Stromal cell of bone marrow (primary cell): ENCODE measurements around the gene AKR1C3.
"Not testable (repeated sequence)": the region's sequence is repeated elsewhere in the genome, so short reads cannot be mapped to it uniquely, and the experiment has no call there.

ENCODE experiments used
- DNase-seq: peaks from one replicate; pipeline ENCODE4 v3.0.0-alpha.2; 2012; ENCODE audit warnings: low read depth

The AKR1C3 gene

DNA sequence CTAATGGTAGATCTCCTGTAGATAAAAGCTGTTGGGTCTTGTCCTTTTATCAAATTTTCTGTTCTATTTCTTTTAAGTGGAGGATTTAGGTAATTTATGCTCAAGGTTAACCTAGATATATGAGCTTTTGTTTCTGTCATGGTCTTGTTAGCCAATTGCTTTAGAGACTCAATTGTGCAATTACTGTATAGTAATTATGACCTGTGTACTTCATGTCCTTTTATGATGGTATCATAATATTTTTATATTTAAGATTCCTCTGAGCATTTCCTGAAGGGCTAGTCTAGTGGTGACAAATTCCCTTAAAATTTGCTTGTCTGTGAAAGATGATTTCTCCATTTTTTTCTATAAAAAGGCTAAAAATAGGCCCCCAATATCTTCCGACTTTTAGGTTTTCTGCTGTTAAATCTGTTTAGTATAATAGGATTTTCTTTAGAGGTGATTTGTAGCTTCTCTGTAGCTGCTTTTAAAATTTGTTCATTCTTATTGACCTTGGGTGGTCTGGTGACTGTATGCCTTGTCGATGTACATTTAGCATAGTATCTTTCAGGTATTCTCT lies 5.4 kb upstream of the AKR1C3 start:
- DNase-seq, result no peak

DNA sequence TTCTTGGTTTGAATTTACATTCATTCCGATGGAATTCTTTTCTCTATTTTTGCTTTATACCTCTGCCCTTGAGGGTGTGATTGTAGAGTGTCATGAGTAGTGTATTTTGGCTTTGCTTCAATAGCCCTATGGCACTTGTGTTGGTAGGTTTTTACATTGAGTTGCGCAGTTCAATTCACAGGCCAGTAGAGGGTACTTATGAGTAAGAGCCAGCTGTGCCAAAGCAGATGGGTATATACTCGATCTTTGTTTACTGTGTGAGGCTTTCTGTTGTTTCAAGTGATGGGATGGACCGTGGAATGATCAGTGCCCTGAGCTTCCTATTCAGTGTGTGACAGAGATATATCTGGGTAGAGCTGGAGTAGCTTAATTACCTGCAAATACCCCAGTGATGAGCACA lies 4.3 kb upstream of the AKR1C3 start:
- DNase-seq, result no peak

DNA sequence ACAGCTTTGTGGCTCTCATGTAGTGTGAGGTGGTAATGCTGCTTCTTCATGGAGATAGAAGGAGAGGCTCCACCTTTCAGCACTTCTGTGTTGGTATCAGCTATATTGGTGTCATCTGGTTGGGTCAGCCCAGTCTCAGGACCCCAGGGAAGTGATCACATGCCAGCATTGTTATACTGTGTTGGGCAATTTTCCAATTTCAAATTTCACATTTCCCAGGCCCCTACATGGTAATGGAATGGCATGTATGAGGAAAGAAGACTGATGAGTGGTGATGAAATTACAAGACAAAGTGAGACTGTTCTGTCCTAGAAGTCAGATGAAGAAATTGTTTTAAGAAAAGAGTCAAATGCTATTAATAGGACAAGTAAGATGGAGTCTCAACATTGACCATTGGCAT lies 3.7 kb upstream of the AKR1C3 start:
- DNase-seq, result no peak

DNA sequence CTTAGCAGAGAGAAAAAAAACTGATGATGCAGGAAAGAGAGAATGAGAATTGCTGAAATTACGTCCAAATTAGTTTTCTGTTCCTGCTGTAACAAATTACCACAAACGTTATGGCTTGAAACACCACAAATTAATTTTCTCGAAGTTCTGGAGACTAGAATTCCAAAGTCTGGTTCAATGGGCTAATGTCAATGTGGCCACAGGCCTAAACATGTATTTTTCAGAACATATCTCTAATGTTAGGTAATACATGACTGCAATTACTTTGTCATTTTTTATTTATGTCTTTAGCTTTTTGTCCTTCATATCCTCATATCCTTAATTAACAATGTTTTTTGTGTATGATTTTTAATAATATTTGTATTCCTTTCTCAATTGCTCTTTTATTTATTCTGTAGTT lies 3.0 kb upstream of the AKR1C3 start:
- DNase-seq, result no peak

DNA sequence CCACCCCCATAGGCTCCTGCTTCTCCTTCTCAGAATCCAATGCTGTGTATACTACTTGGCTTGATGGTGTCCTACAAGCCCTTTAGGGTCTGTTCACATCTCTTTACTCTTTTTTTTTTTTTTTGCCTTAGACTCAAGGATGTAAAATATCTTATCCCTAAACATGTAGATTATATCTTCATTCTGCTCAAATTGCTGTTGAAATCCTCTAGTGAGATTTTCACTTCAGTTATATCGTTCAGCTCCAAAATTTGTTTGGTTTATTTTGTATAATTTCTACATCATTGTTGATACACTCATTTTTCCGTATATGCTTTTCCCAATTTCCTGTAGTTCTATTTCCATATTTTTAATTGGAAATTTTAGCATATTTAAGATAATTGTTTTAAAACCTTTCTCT lies 1.8 kb upstream of the AKR1C3 start:
- no peak for DNase-seq

DNA sequence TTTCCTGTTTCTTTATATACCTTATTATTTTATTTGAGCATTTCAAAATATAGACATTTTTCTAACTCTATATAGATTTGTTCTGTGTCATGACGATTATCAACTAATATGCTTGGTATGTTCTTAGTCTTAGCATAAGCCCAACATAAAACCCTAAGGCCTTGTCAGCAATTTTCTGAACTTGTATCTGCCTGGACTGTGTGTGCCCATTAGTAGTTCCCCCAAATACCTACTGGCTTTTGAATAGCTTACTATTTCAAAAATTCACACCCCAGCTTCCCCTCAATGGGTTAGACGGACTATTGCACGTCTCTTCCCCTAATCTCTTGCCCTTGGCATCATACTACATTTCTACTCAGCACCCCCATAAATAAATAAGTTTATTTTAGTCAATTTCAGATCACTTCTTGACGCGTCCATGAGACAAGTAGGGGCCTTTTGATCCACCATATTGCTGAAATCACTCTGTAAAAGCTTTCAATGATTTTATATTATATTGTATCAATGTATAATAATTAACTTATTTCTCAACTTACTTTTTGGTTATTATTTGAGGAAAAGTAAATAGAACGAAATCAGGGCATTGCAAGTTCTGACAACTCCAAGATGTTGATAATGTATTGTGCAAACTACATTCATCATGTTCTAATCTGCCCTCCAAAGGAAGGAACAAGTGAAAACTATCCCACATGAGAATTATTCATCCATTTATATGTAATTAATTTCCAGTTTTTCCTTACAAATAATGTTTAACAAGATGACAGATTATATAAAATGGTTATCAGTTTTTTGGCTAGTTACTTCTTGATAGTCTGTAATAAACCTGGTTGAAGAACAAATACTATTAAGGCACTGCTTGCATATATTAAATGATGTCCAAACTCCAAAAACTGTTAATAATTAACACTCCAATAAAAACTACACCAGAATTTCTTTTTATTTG lies 1.1 kb upstream of the AKR1C3 start:
- no peak for DNase-seq

DNA sequence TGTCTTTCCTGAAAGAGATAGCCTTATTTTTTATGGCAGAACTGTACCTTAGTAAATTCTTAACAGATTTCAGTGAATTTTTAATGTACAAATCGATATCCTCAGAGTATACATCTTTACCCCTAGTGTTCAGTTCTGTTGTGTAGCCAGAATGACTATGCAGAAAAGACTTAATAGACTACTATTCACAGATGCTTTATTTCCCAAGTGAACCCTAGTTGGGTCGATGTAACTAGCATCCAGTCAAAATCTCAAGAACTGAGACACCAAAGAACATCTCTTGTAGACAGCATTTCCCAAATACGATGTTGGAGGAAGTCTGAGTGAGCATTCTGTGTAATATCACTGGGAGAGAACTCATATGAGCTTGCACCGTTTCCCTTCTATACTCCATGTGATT lies 1.5 kb downstream of the AKR1C3 start:
- DNase-seq, result no peak

DNA sequence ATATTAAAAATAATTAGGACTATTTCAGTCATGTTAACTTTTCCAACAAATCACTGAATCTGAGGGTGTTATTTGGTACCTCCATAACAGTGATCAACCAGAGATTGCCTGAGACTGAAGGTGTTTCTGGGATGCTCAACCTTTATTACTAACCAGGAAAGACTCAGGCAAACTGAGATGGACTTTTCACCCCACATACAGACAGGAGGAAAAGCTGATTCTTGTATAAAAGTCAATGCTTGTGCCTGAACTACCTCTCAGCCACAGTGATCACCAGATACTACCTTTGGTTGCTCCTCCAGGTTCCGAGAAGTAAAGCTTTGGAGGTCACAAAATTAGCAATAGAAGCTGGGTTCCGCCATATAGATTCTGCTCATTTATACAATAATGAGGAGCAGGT lies 1.9 kb downstream of the AKR1C3 start:
- no peak for DNase-seq

DNA sequence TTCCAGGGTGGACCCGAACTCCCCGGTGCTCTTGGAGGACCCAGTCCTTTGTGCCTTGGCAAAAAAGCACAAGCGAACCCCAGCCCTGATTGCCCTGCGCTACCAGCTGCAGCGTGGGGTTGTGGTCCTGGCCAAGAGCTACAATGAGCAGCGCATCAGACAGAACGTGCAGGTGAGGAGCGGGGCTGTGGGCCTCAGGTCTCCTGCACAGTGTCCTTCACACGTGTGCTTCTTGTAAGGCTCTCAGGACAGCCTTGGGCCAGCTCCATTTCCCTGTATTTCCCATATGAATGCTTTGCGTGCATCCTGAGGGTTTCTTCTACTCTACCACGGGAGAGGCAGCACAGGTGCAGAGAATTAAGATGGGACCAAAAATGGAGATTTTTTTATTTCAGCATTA lies 8.3 kb downstream of the AKR1C3 start:
- DNase-seq, result not testable (repeated sequence)

DNA sequence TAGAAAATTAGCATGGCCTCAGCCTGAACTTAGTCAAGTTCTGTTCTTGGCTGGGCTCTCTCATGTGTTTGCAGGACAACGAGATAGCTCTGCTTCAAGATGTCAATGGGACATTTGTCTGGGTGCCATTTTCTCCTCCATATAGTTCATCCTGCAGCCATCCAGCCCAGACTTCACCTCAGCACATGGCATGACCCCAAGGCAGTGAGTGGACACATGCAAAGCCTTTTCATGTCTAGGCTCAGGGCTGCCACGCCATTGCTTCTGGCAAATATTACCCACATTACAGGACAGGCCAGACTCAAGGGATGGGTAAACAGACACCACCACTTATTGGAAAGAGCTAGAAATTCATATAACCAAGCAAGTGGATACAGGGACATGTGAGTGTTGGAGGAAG lies 9.3 kb downstream of the AKR1C3 start:
- no peak for DNase-seq

DNA sequence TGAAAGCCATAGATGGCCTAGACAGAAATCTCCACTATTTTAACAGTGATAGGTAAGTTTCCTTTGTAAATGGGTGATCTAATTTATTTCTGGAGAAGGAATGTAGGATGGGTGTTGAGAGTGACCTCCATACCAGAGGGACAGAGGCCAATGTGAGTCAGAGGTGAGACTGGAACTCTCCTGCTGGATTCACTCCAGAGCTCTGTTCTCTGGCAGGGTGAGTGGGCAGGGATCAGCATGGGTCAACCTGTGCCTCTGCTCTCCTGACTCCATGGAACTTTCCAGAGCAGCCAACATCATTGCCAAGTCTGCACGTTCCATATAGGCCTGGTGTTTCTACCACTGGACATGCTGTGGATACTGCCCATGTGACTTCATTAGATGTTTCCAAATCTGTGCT lies 11.4 kb downstream of the AKR1C3 start:
- DNase-seq, result no peak

DNA sequence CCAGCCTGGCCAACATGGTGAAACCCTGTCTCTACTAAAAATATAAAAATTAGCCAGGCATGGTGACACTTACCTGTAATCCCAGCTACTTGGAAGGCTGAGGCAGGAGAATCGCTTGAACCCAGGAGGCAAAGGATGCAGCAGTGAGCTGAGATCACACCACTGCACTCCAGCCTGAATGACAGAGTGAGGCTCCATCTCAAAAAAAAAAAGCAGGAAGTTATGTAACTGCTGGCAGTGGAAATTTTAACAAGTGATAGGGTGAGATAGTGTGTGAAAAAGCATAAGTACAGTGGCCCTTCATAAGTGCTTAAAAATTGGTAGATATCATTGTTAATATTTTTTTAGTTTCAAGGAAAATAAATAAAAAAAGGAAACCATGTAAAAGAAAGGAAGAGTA lies 12.3 kb downstream of the AKR1C3 start:
- no peak for DNase-seq

DNA sequence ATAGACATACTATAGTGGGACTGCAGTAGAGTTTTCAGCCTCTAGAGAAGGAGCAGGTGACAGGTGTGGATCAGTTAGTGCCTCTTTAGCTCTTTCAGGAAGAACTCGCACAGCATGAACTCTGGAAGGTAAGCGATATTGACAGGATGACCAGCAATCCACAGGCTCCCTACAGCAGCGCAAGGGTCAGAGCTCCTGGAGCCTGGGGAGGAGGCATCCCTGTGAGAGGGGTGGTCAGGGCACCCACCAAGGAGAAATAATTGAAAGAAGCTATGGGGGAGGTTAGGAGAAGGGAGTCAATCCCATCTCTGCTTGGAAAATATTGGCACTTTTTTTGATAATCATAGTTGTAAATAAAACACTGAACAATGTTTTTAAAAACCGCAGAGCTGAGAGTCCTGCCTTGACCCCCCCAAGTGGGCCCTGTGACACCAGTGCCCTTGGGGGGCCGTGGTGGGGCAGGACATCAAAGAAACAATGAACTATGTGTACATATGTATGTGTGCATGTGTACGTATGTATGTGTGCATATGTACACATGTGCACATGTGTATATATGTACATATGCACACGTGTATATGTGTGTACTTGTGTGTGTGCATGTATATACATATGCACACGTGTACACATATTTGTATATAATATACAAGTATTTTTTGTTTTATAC lies 13.8 kb downstream of the AKR1C3 start:
- no peak for DNase-seq

DNA sequence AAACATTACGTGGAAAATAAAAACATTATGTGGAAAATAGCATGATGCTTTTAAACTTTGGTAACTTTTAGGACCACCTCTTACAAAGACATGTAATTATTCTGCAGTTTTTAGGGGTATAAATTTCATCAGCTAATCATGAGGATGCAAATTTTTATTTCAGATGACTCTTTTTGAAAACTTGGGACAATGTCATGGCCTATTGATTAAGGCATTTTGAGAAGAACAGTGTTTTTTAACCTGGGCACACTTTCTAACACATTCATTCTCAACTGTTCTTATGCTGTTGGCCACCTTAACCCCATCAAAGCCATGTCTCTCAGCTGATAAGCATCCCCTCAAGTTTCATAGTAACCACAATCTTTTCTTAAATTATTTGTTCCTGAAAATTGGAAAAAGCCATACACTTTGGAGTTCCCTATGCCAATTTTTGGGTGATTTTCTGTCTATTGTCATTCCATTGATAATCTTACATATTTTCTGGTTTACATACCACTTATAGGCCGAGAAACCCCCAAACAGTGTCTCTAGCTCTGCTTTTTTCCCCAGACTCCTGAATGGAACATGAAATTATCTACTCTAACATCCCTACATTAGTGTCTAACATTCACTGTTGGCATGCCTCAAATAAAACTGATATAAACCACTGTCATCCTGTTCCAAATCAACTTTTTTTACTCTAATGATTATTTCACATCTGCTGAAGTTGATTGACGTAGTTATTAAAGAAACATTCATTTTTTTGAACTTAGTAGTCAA lies 14.6 kb downstream of the AKR1C3 start:
- no peak for DNase-seq

DNA sequence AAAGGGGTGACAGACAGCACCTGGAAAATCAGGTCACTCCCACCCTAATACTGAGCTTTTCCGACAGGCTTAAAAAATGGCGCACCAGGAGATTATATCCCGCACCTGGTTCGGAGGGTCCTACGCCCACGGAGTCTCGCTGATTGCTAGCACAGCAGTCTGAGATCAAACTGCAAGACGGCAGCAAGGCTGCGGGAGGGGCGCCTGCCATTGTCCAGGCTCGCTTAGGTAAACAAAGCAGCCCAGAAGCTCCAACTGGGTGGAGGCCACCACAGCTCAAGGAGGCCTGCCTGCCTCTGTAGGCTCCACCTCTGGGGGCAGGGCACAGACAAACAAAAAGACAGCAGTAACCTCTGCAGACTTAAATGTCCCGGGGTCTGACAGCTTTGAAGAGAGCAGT lies 15.6 kb downstream of the AKR1C3 start:
- DNase-seq, result not testable (repeated sequence)

DNA sequence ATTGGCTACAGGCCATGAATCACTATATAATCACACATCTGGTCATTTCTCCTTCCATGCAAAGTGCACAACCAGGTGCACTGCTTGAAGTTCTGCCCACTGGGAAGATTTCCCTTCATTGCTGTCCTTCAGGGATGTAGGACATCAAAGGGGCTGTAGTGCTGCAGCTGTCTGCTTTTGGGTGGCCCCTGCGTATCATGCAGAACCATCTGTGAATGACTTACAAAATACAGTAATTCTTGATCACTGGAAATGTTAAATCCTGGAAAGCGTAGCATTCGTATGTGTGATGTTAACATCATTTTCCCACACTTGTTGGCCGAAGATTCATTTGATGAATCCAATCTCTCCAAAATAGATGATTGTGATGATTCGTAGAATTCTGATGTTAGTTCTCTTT lies 22.4 kb downstream of the AKR1C3 start:
- DNase-seq, result no peak

DNA sequence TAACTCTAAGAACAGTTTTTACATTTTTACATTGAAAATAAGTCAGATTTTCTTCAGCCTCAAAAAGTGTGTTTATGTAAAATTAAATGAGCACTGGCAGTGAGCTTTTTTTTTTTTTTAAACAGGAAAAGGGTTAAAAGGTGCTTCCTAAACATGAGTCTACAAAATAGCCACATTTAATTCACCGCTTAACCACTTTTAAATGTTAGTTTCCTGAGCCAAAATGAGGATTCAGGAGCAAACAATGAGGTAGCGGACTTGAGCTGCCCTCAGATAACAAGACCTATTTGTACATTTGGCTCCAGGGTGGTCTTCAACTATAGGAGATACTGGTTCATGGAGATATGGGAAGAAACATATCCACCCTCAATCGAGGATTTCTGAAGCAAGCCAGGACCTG lies 22.8 kb downstream of the AKR1C3 start:
- no peak for DNase-seq

DNA sequence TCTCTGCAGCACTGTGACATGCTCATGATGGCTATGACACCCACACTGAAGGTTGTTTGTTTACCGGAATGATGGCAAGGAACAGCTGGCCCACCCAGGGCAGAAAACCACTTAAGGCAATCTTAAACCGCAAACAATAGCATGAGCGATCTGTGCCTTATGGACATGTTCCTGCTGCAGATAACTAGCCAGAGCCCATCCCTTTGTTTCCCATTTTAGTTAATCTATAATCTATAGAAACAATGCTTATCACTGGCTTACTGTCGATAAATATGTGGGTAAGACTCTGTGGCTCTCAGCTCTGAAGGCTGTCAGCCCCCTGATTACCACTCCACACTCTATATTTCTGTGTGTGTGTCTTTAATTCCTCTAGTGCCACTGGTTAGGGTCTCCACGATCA lies 25.8 kb downstream of the AKR1C3 start:
- not testable (repeated sequence) for DNase-seq

DNA sequence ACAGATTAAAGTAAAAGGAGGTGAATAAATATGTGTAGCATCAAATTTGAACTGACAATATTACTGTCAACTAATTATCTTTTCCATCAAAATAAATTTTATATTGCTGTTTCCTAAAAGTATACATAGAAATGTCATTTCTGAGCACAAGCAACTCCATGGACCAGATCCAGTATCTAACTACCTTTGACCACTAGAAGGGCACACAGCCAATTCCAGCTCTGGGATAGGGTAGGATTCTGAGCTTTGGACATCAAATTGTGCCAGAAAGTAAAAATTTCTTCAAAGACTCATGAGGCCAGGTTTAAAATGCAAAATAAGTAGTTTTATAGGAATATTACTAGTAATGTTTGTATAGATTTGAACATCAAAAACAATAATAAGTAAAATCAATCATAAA lies 29.7 kb downstream of the AKR1C3 start:
- DNase-seq, result no peak

DNA sequence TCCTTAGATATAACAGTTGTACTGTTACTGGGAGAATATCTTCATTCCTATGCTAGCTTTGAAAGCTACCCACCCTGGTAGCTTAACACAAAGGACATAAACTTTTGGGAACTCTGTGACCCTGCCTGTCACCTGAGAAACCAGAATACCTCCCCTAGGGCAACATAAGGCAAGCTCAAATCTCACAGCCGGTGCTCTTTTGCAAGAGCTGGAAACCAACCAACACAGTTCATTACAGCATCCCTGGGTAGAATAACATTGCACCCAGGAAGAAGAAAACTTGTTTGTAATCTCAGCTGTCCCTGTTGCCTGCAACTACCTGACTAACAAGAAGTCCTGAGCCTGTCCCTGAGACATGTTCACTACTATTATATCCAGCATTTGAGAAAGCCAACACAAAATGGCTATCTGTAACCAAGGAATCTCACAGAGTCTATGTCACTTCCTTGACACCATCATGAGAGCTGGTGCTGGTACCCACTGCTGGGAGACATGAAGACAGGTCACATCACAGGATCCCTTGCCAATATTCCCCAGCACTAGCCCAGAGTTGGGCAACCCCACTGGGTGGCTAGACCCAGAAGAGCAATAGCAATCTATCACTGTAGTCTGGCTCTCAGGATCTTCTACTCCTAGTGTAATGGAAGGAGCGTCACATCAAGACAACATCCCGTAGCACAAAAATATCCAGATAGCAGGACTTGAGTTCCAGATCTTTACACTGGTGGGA lies 31.3 kb downstream of the AKR1C3 start:
- no peak for DNase-seq

DNA sequence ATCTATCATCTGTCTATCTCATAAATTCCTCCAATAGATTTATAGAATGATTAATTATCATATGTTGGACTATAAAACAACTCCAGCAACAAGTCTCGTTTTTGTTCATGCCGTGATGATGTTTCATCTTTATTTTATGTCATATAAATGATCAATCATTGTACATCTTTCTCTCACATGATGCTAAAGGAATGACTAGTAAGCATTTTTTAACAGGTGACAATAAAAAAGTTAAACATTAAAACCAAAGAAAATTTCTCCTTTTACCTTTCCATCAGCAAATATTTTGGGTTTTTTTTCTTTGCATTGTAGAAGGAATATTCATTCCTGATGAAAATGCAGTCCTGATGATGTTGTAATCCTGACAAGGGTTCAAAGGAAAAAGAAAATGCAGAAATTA lies 41.4 kb downstream of the AKR1C3 start:
- no peak for DNase-seq
